Gastroesophageal sphincter (tissue), 3 donors: Measurements from ENCODE around the gene CCDC85A.

Experiments used
- POLR2AphosphoS5 ChIP-seq: sonication (generic); formaldehyde crosslinking; IDR thresholded peaks from one replicate; pipeline ENCODE4 v1.6.1; 2017; ENCODE audit warnings: antibody characterized with exemption
- TF ChIP-seq, protein P1 (sequence below), 4 experiments: fragments of 200-600 bp in 2 of 4; fragments of 450-650 bp in 2 of 4; sonication (generic) in 1 of 4; IDR thresholded peaks; one replicate each; pipeline ENCODE4 v1.5.1; 2017 to 2019; ENCODE audit warnings: antibody characterized with exemption in 4 of 4, mild to moderate bottlenecking in 2 of 4, moderate library complexity in 2 of 4

DNA sequence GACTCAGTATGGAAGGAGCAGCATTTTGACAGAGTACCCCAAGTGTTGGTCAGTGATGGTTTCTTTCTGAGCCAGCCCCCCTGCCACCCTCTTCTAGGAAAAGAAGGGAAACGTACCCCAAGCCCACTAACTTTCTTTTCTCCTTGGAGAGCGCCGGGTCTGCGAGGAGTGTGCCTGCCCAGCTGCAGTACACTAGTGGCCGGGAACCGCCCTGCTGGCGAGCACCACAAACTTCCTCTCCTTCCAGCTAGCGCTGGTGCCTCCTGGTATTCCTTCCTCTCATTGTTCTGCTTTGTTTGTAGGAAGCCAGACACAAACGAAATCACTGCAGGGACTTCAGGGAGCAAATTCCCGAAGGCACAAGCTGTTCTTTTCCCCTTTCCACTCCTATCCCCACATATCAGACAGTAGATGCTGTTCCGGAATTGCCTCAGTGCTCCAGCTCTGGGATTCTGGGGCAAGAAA, 1.8 kb downstream of the CCDC85A start:
- TF ChIP-seq, protein P1, sequence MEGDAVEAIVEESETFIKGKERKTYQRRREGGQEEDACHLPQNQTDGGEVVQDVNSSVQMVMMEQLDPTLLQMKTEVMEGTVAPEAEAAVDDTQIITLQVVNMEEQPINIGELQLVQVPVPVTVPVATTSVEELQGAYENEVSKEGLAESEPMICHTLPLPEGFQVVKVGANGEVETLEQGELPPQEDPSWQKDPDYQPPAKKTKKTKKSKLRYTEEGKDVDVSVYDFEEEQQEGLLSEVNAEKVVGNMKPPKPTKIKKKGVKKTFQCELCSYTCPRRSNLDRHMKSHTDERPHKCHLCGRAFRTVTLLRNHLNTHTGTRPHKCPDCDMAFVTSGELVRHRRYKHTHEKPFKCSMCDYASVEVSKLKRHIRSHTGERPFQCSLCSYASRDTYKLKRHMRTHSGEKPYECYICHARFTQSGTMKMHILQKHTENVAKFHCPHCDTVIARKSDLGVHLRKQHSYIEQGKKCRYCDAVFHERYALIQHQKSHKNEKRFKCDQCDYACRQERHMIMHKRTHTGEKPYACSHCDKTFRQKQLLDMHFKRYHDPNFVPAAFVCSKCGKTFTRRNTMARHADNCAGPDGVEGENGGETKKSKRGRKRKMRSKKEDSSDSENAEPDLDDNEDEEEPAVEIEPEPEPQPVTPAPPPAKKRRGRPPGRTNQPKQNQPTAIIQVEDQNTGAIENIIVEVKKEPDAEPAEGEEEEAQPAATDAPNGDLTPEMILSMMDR (IDR thresholded peaks at IDR 0.05), result no peak
- no peak for TF ChIP-seq POLR2AphosphoS5
